Esophagus squamous epithelium (tissue), 5 donors: ENCODE measurements around the gene EIF3A. TPM values are rescaled to one million over a fixed set of nuclear protein-coding genes. Genes with fewer than 3 reads are reported as not detected.
A peak's percentile ranks its signal among the peaks of the same experiment; 100 is the strongest.

Experiments used
- DNase-seq: peaks from one replicate; lab custom pipeline; 2025; lab: John Stamatoyannopoulos, UW
- H3K27ac ChIP-seq, 4 donors: fragments of 200-600 bp; sonication (generic); one replicate each; pipeline ENCODE4 v1.5.1; 2016 to 2019; ENCODE audit warnings: mild to moderate bottlenecking in 1 of 4
- H3K27me3 ChIP-seq, 4 donors: fragments of 200-600 bp; sonication (generic); 1 replicate in 3 of 4; 2 replicates in 1 of 4; pipeline versions ENCODE4 v1.5.1 to v1.6.0; 2017 to 2021; ENCODE audit warnings: antibody characterized with exemption in 1 of 4
- H3K36me3 ChIP-seq, 3 donors: fragments of 200-600 bp; sonication (generic); one replicate each; pipeline ENCODE4 v1.5.1; 2016 to 2019
- H3K4me1 ChIP-seq, 3 donors: fragments of 200-600 bp; sonication (generic); one replicate each; pipeline ENCODE4 v1.5.1; 2017 to 2019
- H3K4me3 ChIP-seq, 4 donors: fragments of 200-600 bp; sonication (generic); 1 replicate in 3 of 4; 2 replicates in 1 of 4; pipeline ENCODE4 v1.5.1; 2016 to 2019; ENCODE audit warnings: mild to moderate bottlenecking in 2 of 4, moderate library complexity in 1 of 4
- H3K9me3 ChIP-seq, 3 donors: fragments of 200-600 bp; sonication (generic); one replicate each; pipeline ENCODE4 v1.5.1; 2016 to 2019
- POLR2A ChIP-seq, 4 donors: fragments of 450-650 bp; IDR thresholded peaks; one replicate each; pipeline ENCODE4 v1.6.1; 2017; ENCODE audit warnings: antibody characterized with exemption in 4 of 4, mild to moderate bottlenecking in 4 of 4, moderate library complexity in 3 of 4
- WGBS, 2 donors: methylation state at CpG; one replicate each; pipeline ENCODE4 v1.1.5; 2018; 5-methylcytosine and 5-hydroxymethylcytosine counted together
- intact Hi-C: fragments of 100-400 bp; cut with DNase I; formaldehyde crosslinking; loops from one replicate; pipeline ENCODE4 v1.15.0; 2022
- total RNA-seq, 4 donors: library from RNA; depleted of rRNA; stranded (reverse); fragments of >200 nt; gene quantifications; one replicate each; pipeline ENCODE4 v1.1.0, GENCODE V29; 2016
- TF ChIP-seq, protein P1 (sequence below), 6 experiments: fragments of 450-650 bp in 4 of 6; fragments of 200-600 bp in 2 of 6; sonication (generic) in 2 of 6; IDR thresholded peaks; one replicate each; pipeline ENCODE4 v1.5.1; 2016 to 2019; ENCODE audit warnings: antibody characterized with exemption in 6 of 6, mild to moderate bottlenecking in 4 of 6, moderate library complexity in 4 of 6
- donor health status: DM: yes; HTN: yes; CAD: no.

Gene EIF3A
- total RNA-seq, 4 donors from 2014 or later = 71.8 to 135 (median 101) TPM

DNA sequence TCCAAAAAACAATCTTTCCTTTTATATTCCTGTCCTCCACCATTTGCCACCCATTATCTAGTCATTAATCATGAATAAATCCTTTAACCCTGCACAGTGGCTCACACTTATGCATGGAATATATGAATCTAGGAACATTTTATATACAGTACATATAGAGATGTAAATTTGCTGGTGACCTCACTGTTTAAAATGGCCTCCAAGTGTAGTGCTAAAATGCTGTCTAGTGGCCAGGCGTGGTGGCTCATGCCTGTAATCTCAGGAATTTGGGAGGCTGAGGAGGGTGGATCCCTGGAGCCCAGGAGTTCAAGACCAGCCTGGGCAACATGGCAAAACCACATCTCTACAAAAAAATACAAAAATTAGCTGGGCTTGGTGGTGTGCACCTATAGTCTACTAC lies 41.5 kb downstream of the EIF3A start:
- 83 to 90% methylated on average over 1 of the region's 1 CpG for WGBS, 2 donors
- no peak for TF ChIP-seq POLR2A (IDR thresholded peaks at IDR 0.05)
- TF ChIP-seq, protein P1, sequence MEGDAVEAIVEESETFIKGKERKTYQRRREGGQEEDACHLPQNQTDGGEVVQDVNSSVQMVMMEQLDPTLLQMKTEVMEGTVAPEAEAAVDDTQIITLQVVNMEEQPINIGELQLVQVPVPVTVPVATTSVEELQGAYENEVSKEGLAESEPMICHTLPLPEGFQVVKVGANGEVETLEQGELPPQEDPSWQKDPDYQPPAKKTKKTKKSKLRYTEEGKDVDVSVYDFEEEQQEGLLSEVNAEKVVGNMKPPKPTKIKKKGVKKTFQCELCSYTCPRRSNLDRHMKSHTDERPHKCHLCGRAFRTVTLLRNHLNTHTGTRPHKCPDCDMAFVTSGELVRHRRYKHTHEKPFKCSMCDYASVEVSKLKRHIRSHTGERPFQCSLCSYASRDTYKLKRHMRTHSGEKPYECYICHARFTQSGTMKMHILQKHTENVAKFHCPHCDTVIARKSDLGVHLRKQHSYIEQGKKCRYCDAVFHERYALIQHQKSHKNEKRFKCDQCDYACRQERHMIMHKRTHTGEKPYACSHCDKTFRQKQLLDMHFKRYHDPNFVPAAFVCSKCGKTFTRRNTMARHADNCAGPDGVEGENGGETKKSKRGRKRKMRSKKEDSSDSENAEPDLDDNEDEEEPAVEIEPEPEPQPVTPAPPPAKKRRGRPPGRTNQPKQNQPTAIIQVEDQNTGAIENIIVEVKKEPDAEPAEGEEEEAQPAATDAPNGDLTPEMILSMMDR (IDR thresholded peaks at IDR 0.05) = no peak

DNA sequence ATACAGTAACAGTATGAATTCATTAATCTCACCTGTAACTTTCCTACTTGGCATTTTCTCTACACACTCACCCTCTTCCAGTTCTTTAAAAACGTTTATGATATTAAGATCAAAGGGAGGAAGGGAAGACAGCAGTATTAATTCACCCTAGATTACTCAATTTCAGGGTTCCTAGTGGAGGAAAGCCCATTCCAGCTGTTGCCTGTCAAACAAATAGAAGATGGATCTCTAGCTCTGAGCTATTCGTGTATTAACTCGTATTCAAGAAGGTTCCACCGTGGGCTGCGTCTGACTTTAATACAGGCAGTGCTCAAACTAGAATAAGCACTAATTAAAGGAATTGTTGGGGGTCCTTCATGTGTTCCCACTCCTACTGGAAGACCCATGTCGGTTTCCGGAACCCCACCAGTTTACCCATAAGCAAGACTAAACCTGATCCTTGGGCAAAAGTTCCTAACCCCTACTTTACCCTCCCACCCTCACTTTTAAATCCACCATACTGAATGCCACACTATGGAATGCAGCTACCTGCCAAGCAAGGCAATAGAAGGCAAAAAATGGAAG lies 49.0 kb downstream of the EIF3A start:
- intact Hi-C loops = loop anchor here (5.0 kb wide), 1 partner anchor 46 kb away; no protein-coding TSS in a partner anchor

More for the DNA sequence above, 41.5 kb downstream of the EIF3A start:
- H3K4me3 ChIP-seq = no peak overlapping the region
- no peaks in the 10 kb centered on the region for H3K4me1 ChIP-seq
- no peak overlapping the region for H3K27ac ChIP-seq
- no peaks in the 10 kb centered on the region for H3K9me3 ChIP-seq
- H3K27me3 ChIP-seq = no peaks in the 10 kb centered on the region
- peaks cover 56 to 100% (median 66%) of the 10 kb centered on the region in 3 donors for H3K36me3 ChIP-seq
- intact Hi-C loops = no loop called here
- DNase-seq = no peak

DNA sequence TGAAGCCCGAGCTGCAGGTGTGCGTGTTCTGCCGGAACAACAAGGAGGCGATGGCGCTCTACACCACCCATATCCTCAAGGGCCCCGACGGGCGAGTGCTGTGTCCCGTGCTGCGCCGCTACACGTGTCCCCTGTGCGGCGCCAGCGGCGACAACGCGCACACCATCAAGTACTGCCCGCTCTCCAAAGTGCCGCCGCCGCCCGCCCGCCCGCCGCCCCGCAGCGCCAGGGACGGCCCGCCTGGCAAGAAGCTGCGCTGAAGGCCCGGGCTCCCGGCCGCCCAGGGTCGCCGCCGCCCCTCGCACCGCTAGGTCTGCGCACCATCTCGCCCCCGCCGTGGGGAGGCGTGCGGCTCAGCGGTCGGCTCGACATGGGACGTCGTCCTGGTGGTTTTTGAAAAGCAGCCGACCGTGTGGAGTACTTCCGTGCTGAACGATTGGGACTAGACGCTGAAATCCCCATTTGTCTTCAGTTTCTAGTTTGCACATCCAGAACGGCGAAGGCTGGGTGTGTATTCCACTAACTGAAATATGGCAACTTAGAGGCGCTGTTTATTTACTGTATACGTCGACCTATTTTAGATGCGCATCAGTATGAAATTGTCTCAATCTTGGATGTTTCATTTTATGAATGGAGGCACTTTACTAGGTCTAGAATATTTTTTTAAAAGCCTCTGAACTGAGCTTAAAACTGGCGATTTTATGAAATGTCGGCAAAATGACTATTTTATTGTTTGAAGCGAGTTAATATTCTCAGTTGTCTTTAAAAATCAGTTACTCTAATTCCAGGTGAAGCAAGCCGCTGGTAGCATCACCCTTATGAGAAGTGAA lies 50.0 kb downstream of the EIF3A start:
- DNase-seq = no peak
- Histone ChIP-seq H3K36me3 (peaks cover 0 to 40% (median 16%) of the 10 kb centered on the region in 3 donors), H3K4me3 (peak overlapping the region; percentile 49 to 80 (median 64)), H3K27me3 (no peaks in the 10 kb centered on the region), H3K9me3 (no peaks in the 10 kb centered on the region), H3K27ac (peak overlapping the region in 2 of 4 donors; percentile 53 to 82), H3K4me1 (peaks cover 18 to 44% (median 20%) of the 10 kb centered on the region in 3 donors)
- WGBS, 2 donors = 24 to 25% methylated on average over 10 to 11 of the region's 65 CpGs
- TF ChIP-seq, protein P1 (IDR thresholded peaks at IDR 0.05) = peak in 1 of 6 experiments; percentile 9
- TF ChIP-seq POLR2A (IDR thresholded peaks at IDR 0.05) = no peak
- intact Hi-C loops = loop anchor here (5.0 kb wide), 1 partner anchor 47 kb away; no protein-coding TSS in a partner anchor

More for the DNA sequence above, 49.0 kb downstream of the EIF3A start:
- H3K27ac ChIP-seq = no peak overlapping the region
- peak overlapping the region in 1 of 4 donors; percentile 80 for H3K4me3 ChIP-seq
- TF ChIP-seq, protein P1 (IDR thresholded peaks at IDR 0.05) = no peak
- TF ChIP-seq POLR2A (IDR thresholded peaks at IDR 0.05) = no peak
- H3K27me3 ChIP-seq = no peaks in the 10 kb centered on the region
- H3K4me1 ChIP-seq = peaks cover 15 to 34% (median 20%) of the 10 kb centered on the region in 3 donors
- WGBS, 2 donors = 39 to 45% methylated on average over 7 of the region's 7 CpGs
- no peaks in the 10 kb centered on the region for H3K9me3 ChIP-seq
- H3K36me3 ChIP-seq = peaks cover 5 to 49% (median 17%) of the 10 kb centered on the region in 3 donors
- no peak for DNase-seq

DNA sequence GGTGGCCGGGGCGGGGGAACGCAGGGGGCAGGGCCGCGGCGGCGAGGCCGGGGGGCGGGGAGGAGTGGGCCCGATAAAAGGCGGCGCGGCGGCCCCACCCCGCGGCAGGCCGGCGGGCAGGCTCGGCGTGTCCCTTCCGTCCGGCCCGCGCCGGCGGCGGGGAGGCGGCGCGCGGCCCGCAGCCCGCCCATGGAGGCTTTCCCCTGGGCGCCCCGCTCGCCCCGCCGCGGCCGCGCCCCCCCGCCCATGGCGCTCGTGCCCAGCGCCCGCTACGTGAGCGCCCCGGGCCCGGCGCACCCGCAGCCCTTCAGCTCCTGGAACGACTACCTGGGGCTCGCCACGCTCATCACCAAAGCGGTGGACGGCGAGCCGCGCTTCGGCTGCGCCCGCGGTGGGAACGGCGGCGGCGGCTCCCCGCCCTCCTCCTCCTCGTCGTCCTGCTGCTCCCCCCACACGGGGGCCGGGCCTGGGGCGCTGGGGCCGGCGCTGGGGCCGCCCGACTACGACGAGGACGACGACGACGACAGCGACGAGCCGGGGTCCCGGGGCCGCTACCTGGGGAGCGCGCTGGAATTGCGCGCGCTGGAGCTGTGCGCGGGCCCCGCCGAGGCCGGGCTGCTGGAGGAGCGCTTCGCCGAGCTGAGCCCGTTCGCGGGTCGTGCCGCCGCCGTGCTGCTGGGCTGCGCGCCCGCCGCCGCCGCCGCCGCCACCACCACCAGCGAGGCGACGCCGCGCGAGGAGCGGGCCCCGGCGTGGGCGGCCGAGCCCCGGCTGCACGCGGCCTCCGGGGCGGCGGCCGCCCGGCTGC lies 50.8 kb downstream of the EIF3A start, which contains the start of gene NANOS1:
Gene NANOS1, plus strand, starts transcription at position 102 of the 808 bp plus-strand sequence. Its CDS starts 88 bp downstream, at position 190.
- H3K36me3 ChIP-seq = peaks cover 0 to 31% (median 16%) of the 10 kb centered on the region in 3 donors
- no peaks in the 10 kb centered on the region for H3K27me3 ChIP-seq
- H3K4me3 ChIP-seq = peak within 1 kb of the TSS; percentile 49 to 80 (median 64)
- intact Hi-C loops = loop anchor here (5.0 kb wide), 1 partner anchor 47 kb away; no protein-coding TSS in a partner anchor
- peak within 1 kb of the TSS; percentile 47 to 82 (median 71) for H3K27ac ChIP-seq
- TF ChIP-seq POLR2A (IDR thresholded peaks at IDR 0.05) = no peak
- TF ChIP-seq, protein P1 (IDR thresholded peaks at IDR 0.05) = no peak
- 0% methylated on average over 3 of the region's 136 CpGs; no CpG with 5 or more reads in 1 of the 2 donors for WGBS, 2 donors
- peaks cover 20 to 52% (median 24%) of the 10 kb centered on the region in 3 donors for H3K4me1 ChIP-seq
- no peak for DNase-seq
- no peaks in the 10 kb centered on the region for H3K9me3 ChIP-seq
